Thoracic aorta (tissue), 2 donors: Measurements from ENCODE around the gene C1QTNF6. TPM values are rescaled to one million over a fixed set of nuclear protein-coding genes. Genes with fewer than 3 reads are reported as not detected.

Source experiments
- ATAC-seq: fragments of 150-250 bp; one replicate; pipeline ENCODE4 v1.8.0; 2017; ENCODE audit warnings: low read depth; ENCODE audit not compliant: insufficient number of reproducible peaks, low FRiP score
- DNase-seq: peaks from one replicate; pipeline ENCODE4 v3.0.0-alpha.2; 2020; ENCODE audit warnings: low spot score
- H3K27ac ChIP-seq, 2 donors: fragments of 200-600 bp; sonication (generic); 1 replicate in 1 of 2; 2 replicates in 1 of 2; pipeline ENCODE4 v1.5.1; 2016; ENCODE audit warnings: mild to moderate bottlenecking in 2 of 2, moderate library complexity in 2 of 2
- H3K27me3 ChIP-seq: fragments of 200-600 bp; sonication (generic); replicated peaks from 2 replicates; pipeline ENCODE4 v1.6.0; 2016; ENCODE audit warnings: mild to moderate bottlenecking; ENCODE audit not compliant: insufficient read depth
- H3K36me3 ChIP-seq: fragments of 200-600 bp; sonication (generic); one replicate; pipeline ENCODE4 v1.5.1; 2016
- H3K4me1 ChIP-seq, 2 donors: fragments of 200-600 bp; sonication (generic); 1 replicate in 1 of 2; 2 replicates in 1 of 2; pipeline versions ENCODE4 v1.5.1 to v1.6.0; 2016; ENCODE audit warnings: low read depth in 2 of 2, mild to moderate bottlenecking in 1 of 2; ENCODE audit not compliant: control insufficient read depth in 1 of 2
- H3K4me3 ChIP-seq: fragments of 200-600 bp; sonication (generic); 2 replicates; pipeline ENCODE4 v1.5.1; 2016; ENCODE audit warnings: mild to moderate bottlenecking
- H3K9me3 ChIP-seq: fragments of 200-600 bp; sonication (generic); 2 replicates; pipeline ENCODE4 v1.5.1; 2016
- CTCF ChIP-seq: fragments of 200-600 bp; sonication (generic); IDR thresholded peaks from one replicate; pipeline ENCODE4 v1.5.1; 2019; ENCODE audit warnings: antibody characterized with exemption
- total RNA-seq, 2 donors: library from RNA; depleted of rRNA; stranded (reverse); fragments of >200 nt; gene quantifications; one replicate each; pipeline versions ENCODE4 v1.1.0 to v1.2.3, GENCODE V29; 2016

The C1QTNF6 gene
- total RNA-seq, 2 donors from 2014 or later, result 1.9 to 2.1 TPM

DNA sequence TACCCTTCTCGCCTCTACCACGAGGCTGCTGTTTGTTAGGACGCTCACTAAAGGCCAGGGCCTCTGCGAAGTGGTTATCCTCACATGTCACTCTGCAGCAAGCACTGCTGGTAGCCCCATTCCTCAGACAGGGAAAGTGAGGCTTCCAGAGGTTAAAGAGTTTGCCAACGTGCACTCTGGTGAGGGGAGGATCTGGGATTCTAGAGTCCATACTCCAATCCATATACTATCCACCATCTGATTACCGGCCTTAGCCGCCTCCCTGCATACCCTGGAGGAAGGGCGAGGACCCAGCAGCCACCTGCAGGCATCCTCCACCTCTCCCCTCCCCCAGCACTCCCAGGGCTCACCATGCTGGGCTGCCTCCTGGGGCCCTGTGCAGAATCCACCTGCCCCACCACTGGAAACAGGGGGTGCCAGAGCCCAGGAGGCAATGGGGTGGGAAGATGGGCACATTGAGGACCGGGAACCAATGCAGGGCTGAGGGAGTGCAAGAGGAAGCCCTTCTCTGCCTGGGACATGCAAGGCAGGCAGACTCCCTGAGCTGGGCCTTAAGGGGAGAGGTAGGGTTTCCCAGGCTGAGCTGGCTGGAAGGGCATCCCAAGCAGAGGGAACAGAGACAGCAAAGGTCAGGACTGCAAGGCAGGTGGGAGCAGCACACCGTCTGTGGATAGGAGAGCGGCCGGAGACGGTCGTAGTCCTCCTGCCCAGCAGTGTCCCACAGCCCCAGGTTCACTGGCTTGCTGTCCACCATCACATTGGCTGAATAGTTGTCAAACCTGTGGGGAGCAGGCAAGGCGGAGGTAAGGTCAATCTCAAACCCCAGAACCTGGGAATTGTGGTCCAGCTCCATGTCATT is 44.3 kb upstream of the C1QTNF6 start:
- peaks cover 2 to 4% of the 10 kb centered on the region in 2 donors for H3K4me1 ChIP-seq
- no peaks in the 10 kb centered on the region for H3K9me3 ChIP-seq
- H3K4me3 ChIP-seq, result no peak overlapping the region
- ATAC-seq (no peak), DNase-seq (no peak)
- no peaks in the 10 kb centered on the region for H3K36me3 ChIP-seq
- no peaks in the 10 kb centered on the region for H3K27me3 ChIP-seq
- no peak for TF ChIP-seq CTCF
- no peak overlapping the region for H3K27ac ChIP-seq

DNA sequence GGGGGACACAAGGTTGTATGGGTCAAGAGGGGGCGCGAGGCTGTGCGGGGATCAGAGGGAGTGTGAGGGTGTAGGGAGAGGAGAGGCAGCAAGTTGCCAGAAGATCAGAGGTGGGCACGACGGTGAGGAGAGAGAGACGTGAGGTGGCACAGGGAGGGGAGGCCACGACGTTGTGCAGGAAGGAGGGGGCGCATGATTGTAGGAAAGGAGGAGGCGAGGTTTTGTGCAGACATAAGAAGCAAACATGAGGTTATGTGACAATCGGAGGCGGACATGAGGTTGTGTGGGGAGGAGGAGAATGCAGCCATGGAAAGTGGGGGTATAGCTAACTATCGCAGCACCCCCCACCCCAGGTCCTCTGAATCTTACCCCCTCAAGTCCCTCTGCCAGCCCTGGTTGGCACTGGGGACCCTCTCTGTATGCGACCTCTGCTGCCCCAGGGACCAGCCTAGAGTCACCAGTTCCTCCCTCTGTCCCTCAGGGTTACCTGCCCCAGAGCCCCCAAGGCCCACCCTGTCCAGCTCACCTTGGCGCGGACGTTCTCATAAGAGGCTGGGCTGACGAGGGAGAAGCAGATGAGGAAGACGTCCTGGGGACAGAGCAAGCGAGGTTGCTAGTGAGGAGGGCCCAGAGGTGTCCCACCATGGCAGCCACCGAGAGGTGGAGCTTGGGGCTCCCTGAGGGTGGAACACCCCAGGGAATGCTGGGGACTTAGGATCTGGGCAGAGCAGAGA is 43.5 kb upstream of the C1QTNF6 start:
- Histone ChIP-seq H3K4me1 (peaks cover 2 to 4% of the 10 kb centered on the region in 2 donors), H3K27ac (no peak overlapping the region), H3K9me3 (no peaks in the 10 kb centered on the region), H3K36me3 (no peaks in the 10 kb centered on the region), H3K4me3 (no peak overlapping the region), H3K27me3 (no peaks in the 10 kb centered on the region)
- no peak for ATAC-seq
- no peak for DNase-seq
- TF ChIP-seq CTCF, result no peak

DNA sequence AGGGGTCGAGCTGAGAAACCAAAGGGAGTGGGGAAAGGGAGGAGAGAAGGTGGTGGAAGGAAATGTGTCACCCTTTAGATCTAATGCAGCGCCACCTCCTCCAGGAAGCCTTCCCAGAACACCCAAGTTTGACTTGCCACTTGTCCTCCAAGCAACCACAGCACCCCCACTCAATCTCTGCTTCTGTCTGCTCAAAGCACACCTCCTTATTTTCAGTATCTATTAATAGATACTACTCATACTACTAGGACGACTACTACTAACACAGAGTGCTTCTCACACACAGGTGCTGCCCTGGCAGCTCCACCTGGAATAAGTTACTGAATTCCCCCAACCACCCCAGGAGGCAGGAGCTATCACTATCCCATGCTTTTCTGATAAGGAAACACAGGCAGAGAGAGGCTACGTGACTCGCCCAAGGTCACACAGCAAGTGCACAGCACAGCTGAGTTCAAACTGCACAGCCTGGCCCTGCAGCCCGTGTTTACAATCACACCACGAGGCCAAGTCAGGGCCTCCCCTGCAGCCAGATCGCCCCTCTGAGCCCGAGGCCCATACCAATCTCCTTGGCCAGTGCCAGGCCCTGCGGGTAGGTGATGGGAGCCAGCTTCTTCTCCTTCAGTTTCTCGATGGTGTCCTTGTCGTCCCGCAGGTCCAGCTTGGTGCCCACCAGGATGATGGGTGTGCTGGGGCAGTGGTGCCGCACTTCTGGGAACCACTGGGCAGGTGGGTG is 42.8 kb upstream of the C1QTNF6 start:
- peaks cover 2 to 4% of the 10 kb centered on the region in 2 donors for H3K4me1 ChIP-seq
- ATAC-seq, result no peak
- no peaks in the 10 kb centered on the region for H3K27me3 ChIP-seq
- no peak overlapping the region for H3K4me3 ChIP-seq
- DNase-seq, result no peak
- TF ChIP-seq CTCF, result no peak
- H3K9me3 ChIP-seq, result no peaks in the 10 kb centered on the region
- H3K36me3 ChIP-seq, result no peaks in the 10 kb centered on the region
- H3K27ac ChIP-seq, result no peak overlapping the region

GRCh38 chr22:37229805-37230672 is 42.0 kb upstream of the C1QTNF6 start:
- DNase-seq (no peak), ATAC-seq (no peak)
- Histone ChIP-seq H3K4me3 (no peak overlapping the region), H3K9me3 (no peaks in the 10 kb centered on the region), H3K27me3 (no peaks in the 10 kb centered on the region), H3K36me3 (no peaks in the 10 kb centered on the region), H3K4me1 (peaks cover 2 to 4% of the 10 kb centered on the region in 2 donors), H3K27ac (no peak overlapping the region)
- no peak for TF ChIP-seq CTCF
